ENCODE data around the gene SGCE. TPM values are rescaled to one million over a fixed set of nuclear protein-coding genes. Genes with fewer than 3 reads are reported as not detected.

The SGCE gene
- total and polyA plus RNA-seq, 2 experiments from 2014 or later = 77.6 to 114 TPM

DNA sequence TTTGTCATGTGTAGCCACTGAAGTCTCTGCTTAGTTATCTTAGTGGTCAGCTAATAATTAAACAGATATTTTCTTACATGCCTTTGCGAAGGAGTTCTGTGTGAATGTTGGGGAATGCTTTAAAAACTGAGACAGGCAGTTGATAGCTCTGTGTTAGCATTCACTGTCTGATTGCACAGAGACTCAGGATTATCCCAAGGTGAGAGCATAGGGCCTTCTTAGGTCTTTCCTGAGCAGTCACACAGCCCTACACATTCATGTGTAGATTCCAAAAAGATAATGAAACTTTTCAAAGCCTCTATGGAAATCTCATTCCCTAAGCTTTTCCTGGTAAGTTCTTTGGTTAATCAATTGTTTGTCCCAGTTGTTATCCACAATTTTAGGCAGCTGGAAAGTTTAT, 78.6 kb downstream of the SGCE start:
- H3K36me3 ChIP-seq (replicated peaks; ENCODE audit: insufficient read depth, low read depth) = no peaks in the 10 kb centered on the region
- H3K27ac ChIP-seq = peak overlapping the region; percentile 61
- no peak for DNase-seq (ENCODE audit: low spot score)
- H3K27me3 ChIP-seq = no peaks in the 10 kb centered on the region
- H2AFZ ChIP-seq = no peak overlapping the region
- no peak overlapping the region for H3K4me3 ChIP-seq
- H3K9me3 ChIP-seq (ENCODE audit: low read depth) = peaks cover 10% of the 10 kb centered on the region
- H3K79me2 ChIP-seq = no peaks in the 10 kb centered on the region
- H3K4me1 ChIP-seq (ENCODE audit: insufficient read depth) = peaks cover 19% of the 10 kb centered on the region
- no peaks in the 10 kb centered on the region for H4K20me1 ChIP-seq (ENCODE audit: insufficient read depth, poor library complexity, severe bottlenecking)
- H3K9me2 ChIP-seq (replicated peaks; ENCODE audit: insufficient read depth) = no peaks in the 10 kb centered on the region
- 74% methylated on average over 1 of the region's 1 CpG for WGBS (ENCODE audit: low lambda C conversion rate, missing lambda C conversion rate)
- no peak overlapping the region for H3K4me2 ChIP-seq
- TF ChIP-seq, protein P1, sequence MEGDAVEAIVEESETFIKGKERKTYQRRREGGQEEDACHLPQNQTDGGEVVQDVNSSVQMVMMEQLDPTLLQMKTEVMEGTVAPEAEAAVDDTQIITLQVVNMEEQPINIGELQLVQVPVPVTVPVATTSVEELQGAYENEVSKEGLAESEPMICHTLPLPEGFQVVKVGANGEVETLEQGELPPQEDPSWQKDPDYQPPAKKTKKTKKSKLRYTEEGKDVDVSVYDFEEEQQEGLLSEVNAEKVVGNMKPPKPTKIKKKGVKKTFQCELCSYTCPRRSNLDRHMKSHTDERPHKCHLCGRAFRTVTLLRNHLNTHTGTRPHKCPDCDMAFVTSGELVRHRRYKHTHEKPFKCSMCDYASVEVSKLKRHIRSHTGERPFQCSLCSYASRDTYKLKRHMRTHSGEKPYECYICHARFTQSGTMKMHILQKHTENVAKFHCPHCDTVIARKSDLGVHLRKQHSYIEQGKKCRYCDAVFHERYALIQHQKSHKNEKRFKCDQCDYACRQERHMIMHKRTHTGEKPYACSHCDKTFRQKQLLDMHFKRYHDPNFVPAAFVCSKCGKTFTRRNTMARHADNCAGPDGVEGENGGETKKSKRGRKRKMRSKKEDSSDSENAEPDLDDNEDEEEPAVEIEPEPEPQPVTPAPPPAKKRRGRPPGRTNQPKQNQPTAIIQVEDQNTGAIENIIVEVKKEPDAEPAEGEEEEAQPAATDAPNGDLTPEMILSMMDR (IDR thresholded peaks at IDR 0.05; ENCODE audit: poor library complexity) = no peak
- TF ChIP-seq EZH2phosphoT487 (IDR thresholded peaks at IDR 0.05; ENCODE audit: low read depth, severe bottlenecking, unreplicated experiment) (no peak), EZH2 (IDR thresholded peaks at IDR 0.05; ENCODE audit: borderline replicate concordance) (no peak)

DNA sequence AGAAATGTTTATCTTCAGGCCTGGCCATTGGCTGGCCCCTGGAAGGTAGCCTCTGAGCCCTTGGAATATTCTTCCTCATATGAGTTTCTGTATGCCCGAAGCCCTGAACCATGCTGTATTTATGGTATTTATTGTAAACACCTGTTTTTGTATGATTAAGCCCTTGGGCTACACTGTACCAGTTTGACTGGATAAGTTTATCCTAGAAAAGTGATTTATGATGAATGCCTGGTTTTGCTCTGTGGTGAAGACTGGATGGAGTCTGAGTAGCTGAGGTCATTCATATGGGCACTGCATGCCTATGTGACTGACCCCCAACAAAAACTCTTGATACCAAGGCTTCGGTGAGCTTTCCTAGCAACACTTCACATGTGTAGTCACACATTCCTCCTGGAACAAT, 79.6 kb downstream of the SGCE start:
- Histone ChIP-seq H3K9me2 (replicated peaks; ENCODE audit: insufficient read depth) (no peaks in the 10 kb centered on the region), H3K27me3 (no peaks in the 10 kb centered on the region), H3K4me2 (no peak overlapping the region), H3K36me3 (replicated peaks; ENCODE audit: insufficient read depth, low read depth) (no peaks in the 10 kb centered on the region), H3K4me3 (no peak overlapping the region), H3K9me3 (ENCODE audit: low read depth) (peaks cover 10% of the 10 kb centered on the region), H3K4me1 (ENCODE audit: insufficient read depth) (peaks cover 19% of the 10 kb centered on the region), H4K20me1 (ENCODE audit: insufficient read depth, poor library complexity, severe bottlenecking) (no peaks in the 10 kb centered on the region), H2AFZ (no peak overlapping the region), H3K79me2 (no peaks in the 10 kb centered on the region), H3K27ac (no peak overlapping the region)
- TF ChIP-seq, protein P1 (IDR thresholded peaks at IDR 0.05; ENCODE audit: poor library complexity) = no peak
- TF ChIP-seq EZH2phosphoT487 (IDR thresholded peaks at IDR 0.05; ENCODE audit: low read depth, severe bottlenecking, unreplicated experiment) (no peak), EZH2 (IDR thresholded peaks at IDR 0.05; ENCODE audit: borderline replicate concordance) (no peak)
- DNase-seq (ENCODE audit: low spot score) = no peak
- 73% methylated on average over 2 of the region's 2 CpGs for WGBS (ENCODE audit: low lambda C conversion rate, missing lambda C conversion rate)

GRCh38 chr7:94575646-94576045, 80.3 kb downstream of the SGCE start:
- Histone ChIP-seq H3K4me2 (no peak overlapping the region), H3K9me3 (ENCODE audit: low read depth) (peaks cover 10% of the 10 kb centered on the region), H3K4me3 (no peak overlapping the region), H2AFZ (no peak overlapping the region), H3K27ac (no peak overlapping the region), H4K20me1 (ENCODE audit: insufficient read depth, poor library complexity, severe bottlenecking) (no peaks in the 10 kb centered on the region), H3K79me2 (no peaks in the 10 kb centered on the region), H3K4me1 (ENCODE audit: insufficient read depth) (peaks cover 13% of the 10 kb centered on the region), H3K9me2 (replicated peaks; ENCODE audit: insufficient read depth) (no peaks in the 10 kb centered on the region), H3K27me3 (no peaks in the 10 kb centered on the region), H3K36me3 (replicated peaks; ENCODE audit: insufficient read depth, low read depth) (no peaks in the 10 kb centered on the region)
- WGBS (ENCODE audit: low lambda C conversion rate, missing lambda C conversion rate) = 98% methylated on average over 2 of the region's 2 CpGs
- TF ChIP-seq EZH2phosphoT487 (IDR thresholded peaks at IDR 0.05; ENCODE audit: low read depth, severe bottlenecking, unreplicated experiment) (no peak), EZH2 (IDR thresholded peaks at IDR 0.05; ENCODE audit: borderline replicate concordance) (no peak)
- TF ChIP-seq, protein P1 (IDR thresholded peaks at IDR 0.05; ENCODE audit: poor library complexity) = no peak
- no peak for DNase-seq (ENCODE audit: low spot score)

GRCh38 chr7:94571816-94572215, 84.1 kb downstream of the SGCE start:
- TF ChIP-seq, protein P1 (IDR thresholded peaks at IDR 0.05; ENCODE audit: poor library complexity) = no peak
- TF ChIP-seq EZH2phosphoT487 (IDR thresholded peaks at IDR 0.05; ENCODE audit: low read depth, severe bottlenecking, unreplicated experiment) (no peak), EZH2 (IDR thresholded peaks at IDR 0.05; ENCODE audit: borderline replicate concordance) (no peak)

More at GRCh38 chr7:94571816-94572215, 84.1 kb downstream of the SGCE start:
- peaks cover 10% of the 10 kb centered on the region for H3K9me3 ChIP-seq (ENCODE audit: low read depth)
- H3K9me2 ChIP-seq (replicated peaks; ENCODE audit: insufficient read depth) = no peaks in the 10 kb centered on the region
- no peak for DNase-seq (ENCODE audit: low spot score)
- H4K20me1 ChIP-seq (ENCODE audit: insufficient read depth, poor library complexity, severe bottlenecking) = no peaks in the 10 kb centered on the region
- no peak overlapping the region for H3K27ac ChIP-seq
- H3K36me3 ChIP-seq (replicated peaks; ENCODE audit: insufficient read depth, low read depth) = no peaks in the 10 kb centered on the region
- H3K27me3 ChIP-seq = no peaks in the 10 kb centered on the region
- H3K4me3 ChIP-seq = no peak overlapping the region
- no peak overlapping the region for H3K4me2 ChIP-seq
- no peaks in the 10 kb centered on the region for H3K79me2 ChIP-seq
- no peaks in the 10 kb centered on the region for H3K4me1 ChIP-seq (ENCODE audit: insufficient read depth)
- H2AFZ ChIP-seq = no peak overlapping the region

Data from hepatocyte (in vitro differentiated cells).